GM06990 (cell line): ENCODE data around the gene IGF1.

Source experiments
- DNase-seq: peaks from one replicate; pipeline ENCODE4 v3.0.0-alpha.2; 2011; ENCODE audit not compliant: insufficient read length; ENCODE audit errors: extremely low read depth
- H3K27me3 ChIP-seq: replicated peaks from 2 replicates; pipeline ENCODE4 v1.6.0; 2011; ENCODE audit warnings: low read length; ENCODE audit not compliant: control insufficient read depth, insufficient read depth
- H3K36me3 ChIP-seq: 2 replicates; pipeline ENCODE4 v1.5.1; 2011; ENCODE audit warnings: low read length; ENCODE audit not compliant: control insufficient read depth, insufficient read depth
- H3K4me3 ChIP-seq: replicated peaks from 2 replicates; pipeline ENCODE4 v1.5.1; 2011; ENCODE audit warnings: low read depth, mild to moderate bottlenecking, control low read depth, low read length
- TF ChIP-seq, protein P1 (sequence below): IDR thresholded peaks from 2 replicates; pipeline ENCODE4 v1.5.1; 2011; ENCODE audit warnings: low read length, control low read depth, mild to moderate bottlenecking, inconsistent platforms; ENCODE audit not compliant: insufficient read depth, poor library complexity, severe bottlenecking

The IGF1 gene

DNA sequence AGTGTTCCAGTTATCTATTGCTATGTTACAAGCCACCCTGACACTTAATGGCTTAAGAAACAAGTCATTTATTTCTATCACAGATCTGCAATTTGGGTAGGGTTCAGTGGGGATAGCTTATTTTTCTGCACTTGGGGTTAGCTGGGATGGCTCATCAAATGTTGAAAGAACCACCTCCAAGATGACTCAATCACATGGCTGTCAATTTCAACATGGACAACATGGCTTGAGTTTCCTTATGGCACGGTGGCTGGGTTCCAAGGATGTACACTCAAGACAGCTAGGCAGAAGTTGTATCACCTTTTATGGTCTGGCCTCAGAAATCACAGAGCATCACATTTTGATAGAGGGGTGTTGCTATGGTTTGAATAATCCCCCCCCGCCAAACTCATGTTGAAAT lies 24.5 kb upstream of the IGF1 start:
- H3K27me3 ChIP-seq = no peaks in the 10 kb centered on the region
- H3K36me3 ChIP-seq = no peaks in the 10 kb centered on the region
- TF ChIP-seq, protein P1, sequence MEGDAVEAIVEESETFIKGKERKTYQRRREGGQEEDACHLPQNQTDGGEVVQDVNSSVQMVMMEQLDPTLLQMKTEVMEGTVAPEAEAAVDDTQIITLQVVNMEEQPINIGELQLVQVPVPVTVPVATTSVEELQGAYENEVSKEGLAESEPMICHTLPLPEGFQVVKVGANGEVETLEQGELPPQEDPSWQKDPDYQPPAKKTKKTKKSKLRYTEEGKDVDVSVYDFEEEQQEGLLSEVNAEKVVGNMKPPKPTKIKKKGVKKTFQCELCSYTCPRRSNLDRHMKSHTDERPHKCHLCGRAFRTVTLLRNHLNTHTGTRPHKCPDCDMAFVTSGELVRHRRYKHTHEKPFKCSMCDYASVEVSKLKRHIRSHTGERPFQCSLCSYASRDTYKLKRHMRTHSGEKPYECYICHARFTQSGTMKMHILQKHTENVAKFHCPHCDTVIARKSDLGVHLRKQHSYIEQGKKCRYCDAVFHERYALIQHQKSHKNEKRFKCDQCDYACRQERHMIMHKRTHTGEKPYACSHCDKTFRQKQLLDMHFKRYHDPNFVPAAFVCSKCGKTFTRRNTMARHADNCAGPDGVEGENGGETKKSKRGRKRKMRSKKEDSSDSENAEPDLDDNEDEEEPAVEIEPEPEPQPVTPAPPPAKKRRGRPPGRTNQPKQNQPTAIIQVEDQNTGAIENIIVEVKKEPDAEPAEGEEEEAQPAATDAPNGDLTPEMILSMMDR = no peak
- DNase-seq = no peak
- no peak overlapping the region for H3K4me3 ChIP-seq

DNA sequence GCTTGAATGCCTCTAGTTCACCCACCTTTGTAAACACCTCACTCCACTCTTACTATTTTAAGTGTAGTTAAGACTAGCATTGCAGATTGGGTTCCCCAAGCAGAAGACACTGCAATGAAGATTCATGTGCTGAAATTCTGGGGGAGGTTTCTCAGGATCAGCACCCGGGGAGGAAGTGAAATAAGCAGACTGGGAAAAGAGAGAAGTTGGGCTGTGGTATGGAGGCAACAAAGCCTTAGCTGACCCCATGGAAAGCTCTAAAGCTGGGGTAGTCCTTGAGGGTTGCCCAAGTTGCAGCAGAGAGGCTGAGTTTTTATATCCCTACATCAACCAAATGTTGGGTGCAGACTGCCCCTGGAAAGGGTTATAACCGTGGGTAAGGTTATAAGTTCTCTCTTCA lies 23.9 kb upstream of the IGF1 start:
- DNase-seq = no peak
- Histone ChIP-seq H3K36me3 (no peaks in the 10 kb centered on the region), H3K4me3 (no peak overlapping the region), H3K27me3 (no peaks in the 10 kb centered on the region)
- TF ChIP-seq, protein P1 = no peak

DNA sequence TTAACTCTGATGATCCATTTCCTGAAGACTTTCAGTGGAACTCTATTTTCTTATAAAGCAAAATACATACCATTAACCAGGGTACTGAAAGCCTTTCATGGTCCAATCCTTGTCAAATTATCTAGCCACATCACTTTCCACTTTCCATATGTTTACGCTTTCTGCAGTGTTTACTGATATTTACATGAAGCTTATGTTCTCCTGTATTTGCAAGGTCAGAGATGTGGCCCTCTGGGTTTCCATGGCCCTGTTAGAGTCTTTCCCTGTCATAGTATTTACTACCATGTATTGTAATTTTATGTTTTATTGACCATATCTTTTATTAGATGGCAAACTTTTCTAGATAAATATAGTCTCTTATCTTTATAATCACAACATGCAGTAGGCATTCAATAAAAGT lies 23.5 kb upstream of the IGF1 start:
- TF ChIP-seq, protein P1 = no peak
- no peak overlapping the region for H3K4me3 ChIP-seq
- no peaks in the 10 kb centered on the region for H3K36me3 ChIP-seq
- DNase-seq = no peak
- no peaks in the 10 kb centered on the region for H3K27me3 ChIP-seq

DNA sequence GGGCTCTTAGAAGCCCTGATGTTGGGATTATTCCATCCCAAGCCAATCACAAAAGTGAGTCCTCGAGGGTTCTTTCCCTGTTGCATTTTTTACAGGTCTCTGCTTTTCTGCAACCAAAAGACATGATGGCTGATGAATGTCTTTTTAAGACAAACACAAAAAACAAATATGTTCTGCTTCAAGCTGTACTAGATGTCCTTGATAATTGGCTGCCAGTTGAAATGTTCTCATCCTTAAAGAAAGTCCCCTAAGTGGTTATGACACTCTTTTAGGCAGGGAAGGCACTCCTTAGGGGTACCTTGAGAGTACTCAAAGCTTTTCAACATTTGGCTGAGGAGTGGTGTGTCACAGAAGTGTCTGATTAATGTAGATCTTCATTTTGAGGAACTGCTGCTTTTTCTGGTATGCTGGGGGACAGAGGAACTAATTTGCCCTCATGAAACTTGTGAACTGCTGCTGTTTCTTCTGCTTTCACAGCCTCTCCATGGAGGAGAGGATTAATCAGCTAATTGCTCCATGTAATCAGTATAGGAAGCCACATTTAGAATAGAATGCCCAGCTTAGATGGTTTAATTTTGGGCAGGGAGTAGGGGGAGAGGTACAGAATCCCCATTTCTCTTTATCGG lies 22.8 kb upstream of the IGF1 start:
- Histone ChIP-seq H3K4me3 (no peak overlapping the region), H3K36me3 (no peaks in the 10 kb centered on the region), H3K27me3 (no peaks in the 10 kb centered on the region)
- TF ChIP-seq, protein P1 = no peak
- no peak for DNase-seq

DNA sequence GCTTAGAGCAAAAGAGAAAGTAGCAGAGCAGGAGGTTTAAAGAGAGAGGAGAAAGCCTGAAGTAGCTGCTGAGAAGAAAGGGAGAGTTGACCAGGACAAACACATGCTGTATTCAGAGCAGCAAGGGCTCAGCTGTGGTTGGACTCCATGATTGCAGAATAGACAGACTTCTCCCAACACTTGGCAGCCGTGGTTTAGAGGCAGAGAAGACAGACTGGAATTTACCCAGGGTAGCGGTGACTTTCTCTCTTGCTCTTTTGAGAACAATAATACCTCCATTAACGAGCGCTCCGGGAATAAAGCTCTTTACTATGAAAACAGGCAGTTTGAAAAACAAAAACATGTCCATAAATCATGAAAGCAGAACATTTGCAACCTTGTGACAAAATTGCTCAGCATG lies 21.4 kb upstream of the IGF1 start:
- H3K27me3 ChIP-seq = no peaks in the 10 kb centered on the region

DNA sequence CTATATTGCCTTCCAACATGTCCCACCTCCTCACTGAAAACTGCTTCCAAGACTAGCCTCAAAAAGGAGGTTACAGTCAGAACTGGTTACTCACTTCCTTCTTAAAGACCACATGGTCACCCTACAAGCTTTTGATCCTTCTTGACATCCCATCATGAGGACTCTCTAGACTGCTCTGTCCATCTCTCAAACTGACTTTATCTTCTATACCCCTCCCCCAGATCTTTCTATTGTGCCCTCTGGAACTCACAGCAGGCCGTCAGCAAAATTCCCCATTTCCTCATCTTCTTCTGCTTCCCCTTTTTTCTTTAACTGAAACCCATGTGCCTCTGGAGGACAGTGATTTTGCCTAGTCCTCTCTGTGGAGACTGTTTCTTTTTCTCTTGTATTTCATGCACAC lies 18.1 kb upstream of the IGF1 start:
- no peak overlapping the region for H3K4me3 ChIP-seq

More for the DNA sequence above, 21.4 kb upstream of the IGF1 start:
- Histone ChIP-seq H3K4me3 (no peak overlapping the region), H3K36me3 (no peaks in the 10 kb centered on the region)
- DNase-seq = no peak
- TF ChIP-seq, protein P1 = no peak

More for the DNA sequence above, 18.1 kb upstream of the IGF1 start:
- TF ChIP-seq, protein P1 = no peak
- Histone ChIP-seq H3K36me3 (no peaks in the 10 kb centered on the region), H3K27me3 (no peaks in the 10 kb centered on the region)
- DNase-seq = no peak
